Posterior vena cava (tissue), 2 donors: Measurements from ENCODE around the gene LRRC19. TPM values are rescaled to one million over a fixed set of nuclear protein-coding genes. Genes with fewer than 3 reads are reported as not detected.

Experiments used
- DNase-seq: peaks from one replicate; pipeline ENCODE4 v3.0.0-alpha.2; 2020; ENCODE audit warnings: low spot score
- intact Hi-C, 2 donors: fragments of 100-400 bp; cut with DNase I; formaldehyde crosslinking; loops; one replicate each; pipeline versions ENCODE4 v1.14.1 to v1.14.2; 2022 to 2023
- long read RNA-seq, 2 donors: library from polyadenylated mRNA; unstranded; transcript quantifications; one replicate each; pipeline ENCODE4 v2.0.0, GENCODE V29; 2020 to 2021
- total RNA-seq, 2 donors: library from RNA; stranded (reverse); fragmentation: NEBNext Ultra II Directional; extraction: Animal tissue kit (Norgen Biotek cat#: 25700); gene quantifications; one replicate each; pipeline ENCODE4 v1.2.1, GENCODE V29; 2021
- donor health status: DM: yes; HTN: yes; CAD: no.
- donor health status: DM: yes; HTN: yes; CAD: no.

The LRRC19 gene
- total RNA-seq = not detected
- long read RNA-seq, donor 1, partial matches to known transcripts = 0 of 1 reads
- long read RNA-seq, donor 1, other reads (novel, unspliced or antisense) = 1 of 1 reads
- long read RNA-seq, donor 2 = 0 reads

- DNase-seq = no peak
- intact Hi-C loops = no loop called here
These were observed at the start of gene LRRC19 for GRCh38 chr9:27005491-27005890. Gene LRRC19 (minus strand): TSS chr9:27005672. CDS start chr9:26999694, 5,978 bp downstream.

- intact Hi-C loops = no loop called here
- no peak for DNase-seq
These were observed 49.4 kb upstream of the LRRC19 start for GRCh38 chr9:27054841-27055240.

GRCh38 chr9:27054125-27054524 is 48.7 kb upstream of the LRRC19 start:
- DNase-seq = no peak
- intact Hi-C loops = no loop called here

GRCh38 chr9:27053369-27054022 is 48.0 kb upstream of the LRRC19 start:
- DNase-seq = no peak
- intact Hi-C loops = no loop called here

GRCh38 chr9:27047136-27047535 is 41.7 kb upstream of the LRRC19 start:
- intact Hi-C loops = loop anchor here in 1 of 2 donors (10.0 kb wide), 1 partner anchor 218 kb away; no protein-coding TSS in a partner anchor
- no peak for DNase-seq

- DNase-seq = no peak
- intact Hi-C loops = loop anchor here in 1 of 2 donors (10.0 kb wide), 1 partner anchor 222 kb away; no protein-coding TSS in a partner anchor
These were observed 37.7 kb upstream of the LRRC19 start for GRCh38 chr9:27043176-27043575.

GRCh38 chr9:27042476-27042875 is 37.0 kb upstream of the LRRC19 start:
- intact Hi-C loops = loop anchor here in 1 of 2 donors (10.0 kb wide), 1 partner anchor 222 kb away; no protein-coding TSS in a partner anchor
- DNase-seq = no peak

- DNase-seq = no peak
- intact Hi-C loops = loop anchor here in 1 of 2 donors (10.0 kb wide), 1 partner anchor 223 kb away; no protein-coding TSS in a partner anchor
These were observed 36.3 kb upstream of the LRRC19 start for GRCh38 chr9:27041746-27042145.

GRCh38 chr9:27037499-27037898 is 32.0 kb upstream of the LRRC19 start:
- DNase-seq = no peak
- intact Hi-C loops = loop anchor here in 1 of 2 donors (10.0 kb wide), 1 partner anchor 247 kb away; no protein-coding TSS in a partner anchor

- DNase-seq = no peak
- intact Hi-C loops = loop anchor here in 1 of 2 donors (10.0 kb wide), 1 partner anchor 251 kb away; no protein-coding TSS in a partner anchor
These were observed 28.4 kb upstream of the LRRC19 start for GRCh38 chr9:27033815-27034403.

- intact Hi-C loops = no loop called here
These were observed 23.7 kb upstream of the LRRC19 start for GRCh38 chr9:27029186-27029585.

GRCh38 chr9:27022920-27023319 is 17.4 kb upstream of the LRRC19 start:
- no peak for DNase-seq
- intact Hi-C loops = no loop called here

More at GRCh38 chr9:27029186-27029585, 23.7 kb upstream of the LRRC19 start:
- DNase-seq = no peak

- intact Hi-C loops = no loop called here
- DNase-seq = no peak
These were observed 14.1 kb upstream of the LRRC19 start for GRCh38 chr9:27019589-27019988.

- DNase-seq = no peak
- intact Hi-C loops = no loop called here
These were observed 1.9 kb downstream of the LRRC19 start for GRCh38 chr9:27003426-27004077.

- intact Hi-C loops = no loop called here
- no peak for DNase-seq
These were observed 9.7 kb downstream of the LRRC19 start for GRCh38 chr9:26995810-26996209.

GRCh38 chr9:26983340-26983739 is 22.1 kb downstream of the LRRC19 start:
- intact Hi-C loops = loop anchor here in 1 of 2 donors (5.0 kb wide), 1 partner anchor 561 kb away; no protein-coding TSS in a partner anchor
- no peak for DNase-seq

GRCh38 chr9:26975728-26976707 is 29.5 kb downstream of the LRRC19 start:
- DNase-seq = no peak
- intact Hi-C loops = loop anchor here (5.0 to 10.0 kb wide), 2 partner anchors 229 to 231 kb away; no protein-coding TSS in a partner anchor

- intact Hi-C loops = loop anchor here (5.0 to 10.0 kb wide), 2 partner anchors 228 to 230 kb away; no protein-coding TSS in a partner anchor
- no peak for DNase-seq
These were observed 30.5 kb downstream of the LRRC19 start for GRCh38 chr9:26974927-26975326.
